PFSK-1 (cell line): ENCODE measurements around the gene TBC1D8.

ENCODE experiments used
- FOXP2 ChIP-seq: optimal IDR thresholded peaks from 2 replicates; pipeline ENCODE3; 2011; ENCODE audit warnings: borderline replicate concordance, control low read depth, inconsistent platforms; ENCODE audit not compliant: insufficient read depth; ENCODE audit errors: extremely low read length, extremely low read depth
- POLR2AphosphoS5 ChIP-seq: IDR thresholded peaks from 2 replicates; pipeline ENCODE4 v1.6.1; 2012; ENCODE audit warnings: low read depth, mild to moderate bottlenecking, control low read depth, low read length, moderate library complexity
- REST ChIP-seq, 2 experiments: IDR thresholded peaks; 2 replicates each; pipeline versions ENCODE4 v1.6.1 to v1.8.0; 2011 to 2012; ENCODE audit warnings: low read depth in 2 of 2, low read length in 2 of 2, control low read depth in 1 of 2, inconsistent platforms in 1 of 2, mild to moderate bottlenecking in 1 of 2, moderate library complexity in 1 of 2; ENCODE audit not compliant: insufficient read depth in 1 of 2
- SIN3A ChIP-seq: IDR thresholded peaks from 2 replicates; pipeline ENCODE4 v1.6.1; 2012; ENCODE audit warnings: mild to moderate bottlenecking, low read length, moderate library complexity, borderline replicate concordance; ENCODE audit not compliant: insufficient read depth
- TAF1 ChIP-seq: IDR thresholded peaks from 2 replicates; pipeline ENCODE4 v1.6.1; 2012; ENCODE audit warnings: low read length, control low read depth, borderline replicate concordance; ENCODE audit not compliant: insufficient read depth

The TBC1D8 gene

DNA sequence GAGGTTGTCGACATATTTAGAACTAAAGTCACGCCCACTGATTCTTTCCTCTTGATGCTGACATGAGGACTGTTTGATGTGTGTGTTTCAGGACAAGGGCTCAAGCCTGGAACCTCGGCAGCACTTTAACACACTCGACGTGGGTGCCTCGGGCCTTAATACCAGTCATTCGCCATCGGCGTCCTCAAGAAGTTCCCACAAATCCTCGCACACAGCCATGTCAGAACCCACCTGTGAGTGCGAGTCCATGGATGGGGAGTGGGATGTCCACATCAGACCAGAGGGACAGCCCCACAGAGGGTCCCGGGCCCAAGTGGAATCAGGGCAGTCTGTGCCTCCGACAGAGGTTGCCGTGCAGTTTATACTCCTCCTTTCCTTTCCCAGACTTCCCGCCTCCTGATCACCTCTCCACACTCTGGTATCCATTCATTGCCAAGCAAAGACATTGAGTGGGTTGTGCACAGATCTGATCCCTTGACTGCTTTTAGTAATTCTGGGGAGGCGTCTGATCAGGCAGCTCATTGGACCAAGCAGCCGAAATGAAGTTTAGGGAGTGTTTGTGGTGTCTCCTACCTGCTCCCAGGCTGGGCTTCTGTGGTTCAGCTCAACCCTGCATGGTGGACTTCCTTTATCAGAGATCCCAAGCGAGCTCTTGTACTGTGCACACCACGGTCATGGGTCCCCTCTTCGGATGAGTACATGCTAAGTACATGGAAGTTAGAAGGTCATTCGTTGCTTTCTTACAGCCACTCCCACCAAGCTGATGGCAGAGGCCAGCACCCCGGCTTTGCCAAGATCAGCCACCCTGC, 176.3 kb downstream of the TBC1D8 start:
- TF ChIP-seq REST (IDR thresholded peaks at IDR 0.05; ENCODE audit: insufficient read depth in 1 of 2, low read depth in 2 of 2, low read length in 2 of 2) (no peak), TAF1 (no peak), SIN3A (no peak), FOXP2 (no peak), POLR2AphosphoS5 (no peak)

GRCh38 chr2:100972452-100972851, 178.7 kb downstream of the TBC1D8 start:
- no peak for TF ChIP-seq FOXP2
- TF ChIP-seq POLR2AphosphoS5: no peak
- TF ChIP-seq REST (IDR thresholded peaks at IDR 0.05; ENCODE audit: insufficient read depth in 1 of 2, low read depth in 2 of 2, low read length in 2 of 2): no peak
- no peak for TF ChIP-seq SIN3A
- TF ChIP-seq TAF1: no peak

- TF ChIP-seq SIN3A: no peak
- no peak for TF ChIP-seq FOXP2
- no peak for TF ChIP-seq TAF1
- TF ChIP-seq POLR2AphosphoS5: no peak
- no peak for TF ChIP-seq REST (IDR thresholded peaks at IDR 0.05; ENCODE audit: insufficient read depth in 1 of 2, low read depth in 2 of 2, low read length in 2 of 2)
These were observed 180.0 kb downstream of the TBC1D8 start for GRCh38 chr2:100971221-100971620.

- TF ChIP-seq REST (IDR thresholded peaks at IDR 0.05; ENCODE audit: insufficient read depth in 1 of 2, low read depth in 2 of 2, low read length in 2 of 2) (no peak), TAF1 (no peak), SIN3A (no peak), FOXP2 (no peak), POLR2AphosphoS5 (no peak)
These were observed 181.2 kb downstream of the TBC1D8 start for GRCh38 chr2:100969998-100970397.
